Fibroblast of pulmonary artery (primary cell): ENCODE results near the gene PHC2.

Experiments used
- DNase-seq: peaks from one replicate; pipeline ENCODE4 v3.0.0-alpha.2; 2010; ENCODE audit warnings: low read depth
- H3K4me3 ChIP-seq: replicated peaks from 2 replicates; pipeline ENCODE4 v1.5.1; 2011; ENCODE audit warnings: low read depth, mild to moderate bottlenecking, control low read depth, low read length, moderate library complexity
- CTCF ChIP-seq: IDR thresholded peaks from 2 replicates; pipeline ENCODE4 v1.5.1; 2011; ENCODE audit warnings: mild to moderate bottlenecking, control low read depth, low read length, inconsistent platforms; ENCODE audit errors: missing control alignments

Gene PHC2

DNA sequence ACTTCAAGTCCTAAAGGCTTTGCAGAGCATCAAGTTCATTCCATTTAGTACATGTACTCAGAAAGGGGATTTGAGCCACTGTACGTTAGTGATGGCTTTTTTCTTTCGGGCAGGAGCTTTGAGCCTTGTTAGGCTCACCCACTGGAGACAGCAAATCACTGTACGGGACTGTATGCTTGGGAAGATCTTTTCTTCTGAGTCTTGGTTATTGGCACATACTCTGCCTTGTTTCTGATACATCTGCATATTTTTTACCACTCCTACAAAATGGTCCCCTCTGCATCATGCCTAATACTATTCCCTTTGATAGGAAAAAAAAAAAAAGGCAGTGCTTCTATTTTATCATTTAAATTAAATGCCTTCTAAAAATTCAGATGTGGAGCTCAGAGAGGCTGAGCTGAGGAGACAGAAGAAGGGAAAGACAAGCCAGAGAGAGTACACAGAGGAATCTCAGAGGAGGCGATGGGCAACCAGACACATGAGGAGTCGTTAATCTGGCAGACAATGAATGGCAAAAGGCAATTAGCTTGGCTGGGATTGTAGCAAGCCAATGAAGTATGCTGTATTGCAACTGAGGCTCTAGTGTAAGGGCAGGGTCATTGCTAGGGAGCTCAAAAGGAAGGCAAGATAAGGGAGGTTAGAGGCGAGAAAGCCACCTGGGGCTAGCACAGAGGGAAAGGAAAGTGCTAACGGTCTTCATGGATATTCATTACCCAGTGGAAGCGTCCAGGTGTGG is 39.4 kb downstream of the PHC2 start:
- DNase-seq = no peak
- TF ChIP-seq CTCF = no peak
- no peak overlapping the region for H3K4me3 ChIP-seq

DNA sequence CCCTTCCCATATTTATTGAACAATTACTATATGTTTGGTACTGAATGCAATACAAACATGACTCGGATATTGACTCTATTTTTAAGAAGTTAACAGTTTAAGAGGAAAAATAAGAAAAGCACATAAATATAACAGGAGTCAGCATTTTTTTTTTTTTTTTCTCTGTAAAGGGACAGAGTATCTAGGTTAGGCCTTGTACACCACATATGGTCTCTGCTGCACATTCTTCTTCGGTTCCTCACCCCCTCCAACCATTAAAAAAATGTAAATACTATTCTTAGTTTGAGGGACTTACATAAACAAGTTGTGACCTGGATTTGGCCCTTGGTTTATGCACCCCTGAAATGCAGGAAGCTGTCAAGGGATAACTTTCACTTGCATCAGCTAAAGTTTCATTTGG is 40.4 kb downstream of the PHC2 start:
- no peak for TF ChIP-seq CTCF
- DNase-seq = peak; percentile 32
- H3K4me3 ChIP-seq = no peak overlapping the region

GRCh38 chr1:33388805-33389771 is 41.8 kb downstream of the PHC2 start:
- peak; percentile 36 for DNase-seq
- no peak for TF ChIP-seq CTCF
- no peak overlapping the region for H3K4me3 ChIP-seq

DNA sequence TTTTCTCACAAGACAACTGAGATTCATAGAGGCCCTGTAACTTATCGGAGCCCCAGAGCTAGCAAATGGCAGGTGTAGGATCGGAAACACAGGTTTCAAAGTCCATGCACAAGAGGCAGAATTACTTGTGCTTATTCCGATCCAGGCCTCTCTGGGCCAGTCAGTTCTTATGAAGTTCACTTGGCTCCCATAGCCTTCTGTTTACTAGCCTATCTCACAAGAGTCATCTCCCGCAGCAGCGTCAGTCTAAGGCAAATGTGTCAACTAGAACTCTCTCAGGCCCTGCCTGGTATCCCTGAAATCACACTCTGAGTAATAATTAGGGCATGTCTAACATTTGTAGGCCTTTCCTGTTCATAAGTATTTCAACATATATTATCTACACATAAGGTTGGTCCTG is 43.3 kb downstream of the PHC2 start:
- DNase-seq = peak; percentile 83
- no peak overlapping the region for H3K4me3 ChIP-seq
- TF ChIP-seq CTCF = no peak

DNA sequence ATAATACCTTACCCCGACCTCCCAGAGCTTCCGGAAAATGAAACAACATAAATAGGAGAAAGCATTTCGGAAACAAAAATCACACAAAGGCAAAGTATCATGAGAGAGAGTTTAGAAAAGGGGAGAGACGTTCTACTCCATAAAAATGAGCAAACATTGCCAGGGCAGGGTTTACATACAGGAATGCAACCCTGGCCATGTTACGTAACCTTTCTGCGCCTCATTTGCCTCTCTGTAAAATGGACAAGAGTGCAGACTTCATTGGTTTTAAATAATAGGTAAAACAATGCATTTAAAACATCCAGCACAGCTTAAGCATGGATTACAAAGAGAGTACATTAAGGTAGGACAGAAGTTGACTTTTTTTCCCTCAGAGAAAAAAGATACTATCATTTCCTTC is 45.6 kb downstream of the PHC2 start:
- no peak for TF ChIP-seq CTCF
- no peak overlapping the region for H3K4me3 ChIP-seq
- no peak for DNase-seq

DNA sequence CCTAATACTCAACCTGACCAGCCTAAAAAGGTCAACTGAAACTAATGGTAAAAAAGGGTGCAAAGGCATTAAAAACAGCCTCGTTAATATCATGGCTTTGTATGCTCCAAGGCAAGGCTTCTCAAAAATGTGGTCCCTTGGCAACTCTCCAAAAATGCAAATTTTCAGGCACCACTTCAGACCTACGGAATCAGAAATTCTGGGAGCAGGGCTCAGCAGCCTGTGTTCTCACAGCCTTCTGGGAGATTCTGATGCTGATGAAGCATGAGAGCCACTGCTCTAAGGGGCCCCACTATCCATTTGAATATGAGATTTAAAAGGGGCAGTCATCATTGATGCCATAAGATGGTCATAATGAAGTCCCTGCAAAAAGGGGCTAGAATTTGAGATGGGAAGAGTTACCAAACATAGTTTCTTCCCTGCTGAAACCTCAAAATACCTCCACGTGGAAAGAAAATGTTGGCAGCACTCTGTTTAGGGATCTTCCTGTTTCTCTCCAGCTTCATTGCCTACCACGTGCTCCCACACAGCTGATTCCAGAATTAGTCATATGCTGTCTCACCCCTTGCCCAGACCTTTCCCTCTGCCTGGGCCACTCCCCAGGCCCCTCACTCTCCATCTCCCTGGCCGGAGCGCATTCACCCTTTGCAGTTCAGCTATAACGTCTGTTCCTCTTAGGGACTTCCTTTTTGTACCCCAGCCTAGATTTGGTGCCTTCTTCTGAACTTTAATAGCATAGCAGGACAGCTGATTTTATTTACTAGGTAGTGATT is 46.7 kb downstream of the PHC2 start:
- peak; percentile 71 for DNase-seq
- no peak for TF ChIP-seq CTCF
- no peak overlapping the region for H3K4me3 ChIP-seq
